ENCODE results near the gene TRAF3. TPM values are rescaled to one million over a fixed set of nuclear protein-coding genes. Genes with fewer than 3 reads are reported as not detected.

Gene TRAF3
- total RNA-seq, 5 donors from 2014 or later (not counting 1 experiment from before 2014, with no cell fraction given) = 29.6 to 46.1 (median 35.7) TPM

DNA sequence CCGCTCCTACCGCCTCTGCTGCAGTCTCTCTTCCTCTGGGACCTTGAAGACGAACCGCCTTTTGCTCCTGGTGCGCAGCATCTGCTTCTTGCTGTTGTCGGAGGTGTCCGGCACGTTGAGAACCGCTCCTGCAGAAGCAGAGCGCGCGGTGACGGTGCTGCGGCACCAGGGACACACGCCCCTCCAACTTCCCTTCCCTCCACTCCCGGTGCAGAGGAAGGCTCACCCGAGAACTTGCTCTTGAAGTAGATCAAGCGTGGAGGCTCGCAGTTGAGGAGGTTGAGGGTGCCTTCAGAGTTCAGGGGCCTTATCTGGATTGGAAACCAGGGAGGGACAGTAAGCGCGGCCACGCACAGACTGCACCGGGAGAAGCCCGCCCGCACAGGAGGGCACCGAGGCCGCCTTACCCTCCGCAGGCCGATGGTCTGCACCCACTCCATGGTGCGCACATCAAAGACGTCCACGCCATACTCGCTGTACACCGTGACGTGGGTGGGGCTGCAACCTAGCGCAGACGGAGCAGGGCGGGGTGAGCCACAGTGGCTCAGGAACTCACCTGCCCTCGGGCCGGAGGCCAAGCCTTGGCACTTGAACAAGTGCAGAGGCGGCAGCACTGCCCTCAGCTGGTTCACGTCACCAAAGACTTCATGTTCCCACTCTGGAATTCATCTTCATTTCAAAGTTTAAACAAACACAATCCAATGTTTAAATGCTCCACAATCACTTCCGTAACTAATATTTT is 162.7 kb downstream of the TRAF3 start:
- Histone ChIP-seq H3K9me3 (no peaks in the 10 kb centered on the region), H3K4me1 (ENCODE audit: control insufficient read depth in 1 of 2, extremely low read depth in 1 of 2, insufficient read depth in 2 of 2, low read length in 2 of 2) (no peaks in the 10 kb centered on the region), H3K4me3 (ENCODE audit: control insufficient read depth in 1 of 2, extremely low read depth in 1 of 2, low read length in 1 of 2) (no peak overlapping the region), H3K27ac (ENCODE audit: low read length) (no peak overlapping the region), H3K36me3 (ENCODE audit: control insufficient read depth in 2 of 2, extremely low read depth in 1 of 2, insufficient read depth in 1 of 2, low read length in 1 of 2) (no peaks in the 10 kb centered on the region), H3K27me3 (replicated peaks in 1 of 2; ENCODE audit: control insufficient read depth in 2 of 2, extremely low read depth in 1 of 2, insufficient read depth in 2 of 2, low read length in 1 of 2) (peaks cover 0 to 1% of the 10 kb centered on the region in 2 experiments)
- CTCF ChIA-PET = no interaction called here
- 89% methylated on average over 37 of the region's 43 CpGs for WGBS (ENCODE audit: insufficient coverage)
- ATAC-seq (replicated peaks in 1 of 4) (no peak), DNase-seq (no peak)
- Mint-ChIP-seq H3K4me3 (no peak overlapping the region), H3K27me3 (no peaks in the 10 kb centered on the region), H3K36me3 (no peaks in the 10 kb centered on the region), H3K27ac (no peak overlapping the region), H3K4me1 (no peaks in the 10 kb centered on the region), H3K9me3 (no peaks in the 10 kb centered on the region)
- POLR2A ChIA-PET = no interaction called here

DNA sequence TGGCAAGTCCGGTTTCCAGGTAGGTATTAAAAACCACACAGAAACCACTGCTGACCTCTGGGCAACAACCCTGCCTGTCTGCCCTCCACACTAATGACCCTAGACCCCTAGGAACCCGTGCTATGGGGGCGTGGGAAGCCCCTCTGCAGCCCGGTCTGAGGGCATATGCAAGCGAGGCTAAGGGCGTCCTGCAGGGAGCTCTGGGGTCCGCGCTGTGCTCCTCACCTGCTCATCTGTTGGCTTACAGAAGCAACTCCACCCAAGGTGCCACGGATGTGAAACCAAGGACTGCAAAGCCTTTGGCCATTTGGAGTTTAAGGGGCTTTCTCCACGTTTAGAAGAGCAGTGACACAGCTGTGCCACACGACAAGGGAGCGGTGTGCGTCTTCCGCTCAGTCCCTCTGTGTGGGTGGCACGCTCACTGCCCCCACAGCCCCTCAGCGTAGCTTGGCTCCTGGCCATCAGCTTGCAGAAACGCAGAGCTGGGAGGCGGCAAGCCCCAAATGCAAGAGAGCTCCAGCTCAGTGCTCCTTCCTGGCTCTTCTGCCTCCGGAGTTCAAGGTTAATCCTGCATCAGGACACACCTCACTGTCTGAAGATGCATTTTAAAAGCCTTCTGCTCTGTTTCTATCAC is 163.6 kb downstream of the TRAF3 start:
- POLR2A ChIA-PET = no interaction called here
- CTCF ChIA-PET = no interaction called here
- H3K36me3 ChIP-seq (ENCODE audit: control insufficient read depth in 2 of 2, extremely low read depth in 1 of 2, insufficient read depth in 1 of 2, low read length in 1 of 2) = no peaks in the 10 kb centered on the region
- WGBS (ENCODE audit: insufficient coverage) = 74% methylated on average over 18 of the region's 19 CpGs
- H3K27me3 ChIP-seq (replicated peaks in 1 of 2; ENCODE audit: control insufficient read depth in 2 of 2, extremely low read depth in 1 of 2, insufficient read depth in 2 of 2, low read length in 1 of 2) = peaks cover 0 to 2% of the 10 kb centered on the region in 2 experiments
- ATAC-seq (replicated peaks in 1 of 4) (no peak), DNase-seq (no peak)
- Mint-ChIP-seq H3K9me3 (no peaks in the 10 kb centered on the region), H3K27me3 (no peaks in the 10 kb centered on the region), H3K4me3 (no peak overlapping the region), H3K4me1 (no peaks in the 10 kb centered on the region), H3K36me3 (peaks cover 6% of the 10 kb centered on the region), H3K27ac (no peak overlapping the region)
- no peaks in the 10 kb centered on the region for H3K9me3 ChIP-seq
- no peaks in the 10 kb centered on the region for H3K4me1 ChIP-seq (ENCODE audit: control insufficient read depth in 1 of 2, extremely low read depth in 1 of 2, insufficient read depth in 2 of 2, low read length in 2 of 2)
- H3K27ac ChIP-seq (ENCODE audit: low read length) = no peak overlapping the region
- no peak overlapping the region for H3K4me3 ChIP-seq (ENCODE audit: control insufficient read depth in 1 of 2, extremely low read depth in 1 of 2, low read length in 1 of 2)

- POLR2A ChIA-PET = no interaction called here
- peaks cover 2 to 4% (median 2%) of the 10 kb centered on the region in 3 donors for H3K4me1 Mint-ChIP-seq
- no peak overlapping the region for H3K27ac Mint-ChIP-seq
These were observed 164.3 kb downstream of the TRAF3 start for GRCh38 chr14:102941419-102942011.

DNA sequence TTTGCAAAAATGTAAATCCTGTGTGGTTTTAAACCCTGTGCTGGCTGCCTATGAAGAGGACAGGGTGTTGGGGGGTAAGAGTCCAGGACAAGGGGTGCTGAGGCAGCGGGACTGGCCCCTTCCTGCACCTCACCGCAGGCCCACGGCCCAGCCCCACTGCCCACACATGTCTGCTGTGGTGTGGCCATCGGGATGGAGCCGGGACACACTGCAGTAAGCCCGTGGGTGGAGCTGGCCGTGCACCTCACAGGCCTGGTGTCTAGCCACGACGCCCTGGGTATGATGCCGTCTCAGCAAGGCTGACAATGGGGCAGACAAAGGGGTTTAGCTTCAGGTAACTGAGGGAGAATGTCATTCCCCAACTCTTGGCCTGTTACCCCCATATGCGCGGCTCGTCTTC is 164.8 kb downstream of the TRAF3 start:
- ATAC-seq (replicated peaks in 1 of 4) (no peak), DNase-seq (no peak)
- Histone ChIP-seq H3K4me1 (ENCODE audit: control insufficient read depth in 1 of 2, extremely low read depth in 1 of 2, insufficient read depth in 2 of 2, low read length in 2 of 2) (peaks cover 2 to 10% of the 10 kb centered on the region in 2 experiments), H3K4me3 (ENCODE audit: control insufficient read depth in 1 of 2, extremely low read depth in 1 of 2, low read length in 1 of 2) (no peak overlapping the region), H3K27ac (ENCODE audit: low read length) (no peak overlapping the region), H3K36me3 (ENCODE audit: control insufficient read depth in 2 of 2, extremely low read depth in 1 of 2, insufficient read depth in 1 of 2, low read length in 1 of 2) (no peaks in the 10 kb centered on the region), H3K9me3 (no peaks in the 10 kb centered on the region), H3K27me3 (replicated peaks in 1 of 2; ENCODE audit: control insufficient read depth in 2 of 2, extremely low read depth in 1 of 2, insufficient read depth in 2 of 2, low read length in 1 of 2) (peaks cover 0 to 2% of the 10 kb centered on the region in 2 experiments)
- no peaks in the 10 kb centered on the region for H3K27me3 Mint-ChIP-seq
- H3K36me3 Mint-ChIP-seq = peaks cover 6% of the 10 kb centered on the region
- peaks cover 5 to 9% (median 7%) of the 10 kb centered on the region in 3 donors for H3K4me1 Mint-ChIP-seq
- no peak overlapping the region for H3K4me3 Mint-ChIP-seq
- CTCF ChIA-PET = no interaction called here
- POLR2A ChIA-PET = no interaction called here
- no peaks in the 10 kb centered on the region for H3K9me3 Mint-ChIP-seq
- WGBS (ENCODE audit: insufficient coverage) = 75% methylated on average over 8 of the region's 13 CpGs
- H3K27ac Mint-ChIP-seq = no peak overlapping the region

More at GRCh38 chr14:102941419-102942011, 164.3 kb downstream of the TRAF3 start:
- 78% methylated on average over 8 of the region's 10 CpGs for WGBS (ENCODE audit: insufficient coverage)
- Histone ChIP-seq H3K36me3 (ENCODE audit: control insufficient read depth in 2 of 2, extremely low read depth in 1 of 2, insufficient read depth in 1 of 2, low read length in 1 of 2) (no peaks in the 10 kb centered on the region), H3K4me1 (ENCODE audit: control insufficient read depth in 1 of 2, extremely low read depth in 1 of 2, insufficient read depth in 2 of 2, low read length in 2 of 2) (peaks cover under 1 to 5% of the 10 kb centered on the region in 2 experiments), H3K4me3 (ENCODE audit: control insufficient read depth in 1 of 2, extremely low read depth in 1 of 2, low read length in 1 of 2) (no peak overlapping the region), H3K27me3 (replicated peaks in 1 of 2; ENCODE audit: control insufficient read depth in 2 of 2, extremely low read depth in 1 of 2, insufficient read depth in 2 of 2, low read length in 1 of 2) (peaks cover 0 to 2% of the 10 kb centered on the region in 2 experiments), H3K27ac (ENCODE audit: low read length) (no peak overlapping the region), H3K9me3 (no peaks in the 10 kb centered on the region)
- peaks cover 6% of the 10 kb centered on the region for H3K36me3 Mint-ChIP-seq
- no peak for DNase-seq
- ATAC-seq (replicated peaks in 1 of 4) = no peak
- no peaks in the 10 kb centered on the region for H3K9me3 Mint-ChIP-seq
- CTCF ChIA-PET = no interaction called here
- no peaks in the 10 kb centered on the region for H3K27me3 Mint-ChIP-seq
- no peak overlapping the region for H3K4me3 Mint-ChIP-seq

DNA sequence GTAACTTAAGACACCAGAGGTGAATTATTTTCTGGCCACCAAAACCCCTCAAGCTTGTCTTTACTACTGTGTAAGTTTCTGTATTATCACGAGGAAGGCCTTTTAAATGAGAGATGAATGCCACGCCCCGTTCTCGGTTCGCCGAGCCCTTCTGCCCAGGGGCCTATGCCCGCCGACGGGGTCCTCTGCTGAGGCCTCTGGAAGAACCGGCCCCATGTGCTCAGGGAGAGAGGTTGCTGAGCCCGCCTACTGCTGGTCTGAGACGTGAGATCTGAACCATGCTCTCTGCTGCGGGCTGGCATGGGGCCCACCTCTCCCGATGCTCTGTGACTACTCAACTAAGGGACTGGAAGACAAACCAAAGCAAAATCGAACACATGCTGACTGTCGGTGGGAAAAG is 166.2 kb downstream of the TRAF3 start:
- ATAC-seq (replicated peaks in 1 of 4) (no peak), DNase-seq (no peak)
- peaks cover 12 to 13% (median 12%) of the 10 kb centered on the region in 3 donors for H3K4me1 Mint-ChIP-seq
- H3K27ac ChIP-seq (ENCODE audit: low read length) = no peak overlapping the region
- peaks cover 0 to 2% of the 10 kb centered on the region in 2 experiments for H3K27me3 ChIP-seq (replicated peaks in 1 of 2; ENCODE audit: control insufficient read depth in 2 of 2, extremely low read depth in 1 of 2, insufficient read depth in 2 of 2, low read length in 1 of 2)
- H3K27ac Mint-ChIP-seq = no peak overlapping the region
- H3K36me3 ChIP-seq (ENCODE audit: control insufficient read depth in 2 of 2, extremely low read depth in 1 of 2, insufficient read depth in 1 of 2, low read length in 1 of 2) = no peaks in the 10 kb centered on the region
- H3K9me3 Mint-ChIP-seq = no peaks in the 10 kb centered on the region
- H3K4me1 ChIP-seq (ENCODE audit: control insufficient read depth in 1 of 2, extremely low read depth in 1 of 2, insufficient read depth in 2 of 2, low read length in 2 of 2) = peaks cover 2 to 17% of the 10 kb centered on the region in 2 experiments
- H3K9me3 ChIP-seq = no peaks in the 10 kb centered on the region
- H3K4me3 ChIP-seq (ENCODE audit: control insufficient read depth in 1 of 2, extremely low read depth in 1 of 2, low read length in 1 of 2) = no peak overlapping the region
- H3K27me3 Mint-ChIP-seq = no peaks in the 10 kb centered on the region
- 94% methylated on average over 16 of the region's 16 CpGs for WGBS (ENCODE audit: insufficient coverage)
- POLR2A ChIA-PET = no interaction called here
- CTCF ChIA-PET = no interaction called here
- no peak overlapping the region for H3K4me3 Mint-ChIP-seq
- peaks cover 8% of the 10 kb centered on the region for H3K36me3 Mint-ChIP-seq

DNA sequence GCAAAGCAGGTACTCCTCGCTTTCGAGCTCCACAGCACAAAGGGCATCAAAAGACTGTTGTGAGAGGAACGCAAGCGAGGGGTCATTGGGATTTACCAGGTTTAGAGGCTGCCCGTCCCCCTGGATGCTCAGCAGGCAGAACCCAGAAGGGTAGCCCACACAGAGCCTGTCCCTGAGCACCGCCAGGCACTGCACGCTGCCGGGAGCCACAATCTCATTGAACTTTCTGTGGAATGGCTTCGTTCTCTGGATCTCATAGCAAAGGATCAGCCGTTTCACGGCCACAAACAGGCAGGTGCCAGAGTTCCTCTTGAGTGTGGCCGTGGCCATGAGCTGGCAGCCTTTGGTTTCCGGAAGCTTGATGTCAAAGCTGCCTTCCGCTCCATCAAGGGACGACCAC is 166.7 kb downstream of the TRAF3 start:
- Mint-ChIP-seq H3K4me1 (peaks cover 16 to 18% (median 16%) of the 10 kb centered on the region in 3 donors), H3K4me3 (no peak overlapping the region), H3K27ac (peak overlapping the region in 1 of 2 donors; percentile 58), H3K9me3 (no peaks in the 10 kb centered on the region), H3K36me3 (peaks cover 8% of the 10 kb centered on the region), H3K27me3 (no peaks in the 10 kb centered on the region)
- ATAC-seq (replicated peaks in 1 of 4) = no peak
- no peak for DNase-seq
- H3K9me3 ChIP-seq = no peaks in the 10 kb centered on the region
- H3K4me3 ChIP-seq (ENCODE audit: control insufficient read depth in 1 of 2, extremely low read depth in 1 of 2, low read length in 1 of 2) = no peak overlapping the region
- POLR2A ChIA-PET = no interaction called here
- CTCF ChIA-PET = no interaction called here
- H3K27ac ChIP-seq (ENCODE audit: low read length) = no peak overlapping the region
- no peaks in the 10 kb centered on the region for H3K36me3 ChIP-seq (ENCODE audit: control insufficient read depth in 2 of 2, extremely low read depth in 1 of 2, insufficient read depth in 1 of 2, low read length in 1 of 2)
- H3K4me1 ChIP-seq (ENCODE audit: control insufficient read depth in 1 of 2, extremely low read depth in 1 of 2, insufficient read depth in 2 of 2, low read length in 2 of 2) = peaks cover 5 to 22% of the 10 kb centered on the region in 2 experiments
- WGBS (ENCODE audit: insufficient coverage) = 86% methylated on average over 15 of the region's 15 CpGs
- peaks cover 0 to 2% of the 10 kb centered on the region in 2 experiments for H3K27me3 ChIP-seq (replicated peaks in 1 of 2; ENCODE audit: control insufficient read depth in 2 of 2, extremely low read depth in 1 of 2, insufficient read depth in 2 of 2, low read length in 1 of 2)
